ENCODE measurements around the gene YY1.
A peak's percentile ranks its signal among the peaks of the same experiment; 100 is the strongest.

The YY1 gene

GRCh38 chr14:100237735-100238418 lies 1.1 kb upstream of the YY1 start:
- Histone ChIP-seq H3K9ac (ENCODE audit: low read depth, low read length, poor library complexity, severe bottlenecking) (peak overlapping the region; percentile 99), H2AFZ (ENCODE audit: low read length) (no peak overlapping the region; the same call in 1 of the 2 replicates), H4K20me1 (ENCODE audit: insufficient read depth, low read length, poor library complexity, severe bottlenecking) (peaks cover 79% of the 10 kb centered on the region), H3K79me2 (ENCODE audit: insufficient read depth, low read length) (peaks cover 89% of the 10 kb centered on the region), H3K36me3 (ENCODE audit: insufficient read depth, low read length) (peaks cover 3% of the 10 kb centered on the region; the same call in 1 of the 2 replicates), H3K27me3 (ENCODE audit: insufficient read depth, low read length, poor library complexity, severe bottlenecking) (peaks cover 10% of the 10 kb centered on the region), H3K4me1 (ENCODE audit: insufficient read depth, low read length, poor library complexity, severe bottlenecking) (peaks cover 57% of the 10 kb centered on the region), H3K9me3 (ENCODE audit: insufficient read depth, low read depth, low read length) (no peaks in the 10 kb centered on the region), H3K9me2 (replicated peaks; ENCODE audit: low read depth, low read length) (no peaks in the 10 kb centered on the region), H3K4me3 (ENCODE audit: low read length, poor library complexity, severe bottlenecking) (peak overlapping the region; percentile 100), H3F3A (ENCODE audit: low read depth) (peaks cover 12% of the 10 kb centered on the region), H3K4me2 (ENCODE audit: low read depth, low read length, poor library complexity, severe bottlenecking) (peak overlapping the region; percentile 92)
- TF ChIP-seq CTCF (conservative IDR thresholded peaks at IDR 0.05; ENCODE audit: low read length) (no peak), EZH2phosphoT487 (IDR thresholded peaks at IDR 0.05; ENCODE audit: borderline replicate concordance) (no peak)

- no peak for TF ChIP-seq CTCF (conservative IDR thresholded peaks at IDR 0.05; ENCODE audit: low read length)
- TF ChIP-seq EZH2phosphoT487 (IDR thresholded peaks at IDR 0.05; ENCODE audit: borderline replicate concordance), result no peak
These were observed 381 bp downstream of the YY1 start for GRCh38 chr14:100239211-100239839.

GRCh38 chr14:100239840-100240667 lies 1.1 kb downstream of the YY1 start:
- Histone ChIP-seq H3K9me2 (replicated peaks; ENCODE audit: low read depth, low read length) (no peaks in the 10 kb centered on the region), H3K4me3 (ENCODE audit: low read length, poor library complexity, severe bottlenecking) (peak overlapping the region; percentile 100), H2AFZ (ENCODE audit: low read length) (no peak overlapping the region), H3K79me2 (ENCODE audit: insufficient read depth, low read length) (peaks cover 89% of the 10 kb centered on the region), H3K36me3 (ENCODE audit: insufficient read depth, low read length) (peaks cover 6% of the 10 kb centered on the region; the same call in 1 of the 2 replicates), H3F3A (ENCODE audit: low read depth) (peaks cover 12% of the 10 kb centered on the region), H3K4me1 (ENCODE audit: insufficient read depth, low read length, poor library complexity, severe bottlenecking) (peaks cover 54% of the 10 kb centered on the region), H4K20me1 (ENCODE audit: insufficient read depth, low read length, poor library complexity, severe bottlenecking) (peaks cover 77% of the 10 kb centered on the region), H3K9ac (ENCODE audit: low read depth, low read length, poor library complexity, severe bottlenecking) (peak overlapping the region; percentile 96), H3K9me3 (ENCODE audit: insufficient read depth, low read depth, low read length) (no peaks in the 10 kb centered on the region), H3K4me2 (ENCODE audit: low read depth, low read length, poor library complexity, severe bottlenecking) (peak overlapping the region; percentile 100), H3K27me3 (ENCODE audit: insufficient read depth, low read length, poor library complexity, severe bottlenecking) (peaks cover 10% of the 10 kb centered on the region)
- TF ChIP-seq EZH2phosphoT487 (IDR thresholded peaks at IDR 0.05; ENCODE audit: borderline replicate concordance), result no peak
- peak; percentile 52 for TF ChIP-seq CTCF (conservative IDR thresholded peaks at IDR 0.05; ENCODE audit: low read length)

More at GRCh38 chr14:100239211-100239839, 381 bp downstream of the YY1 start:
- H3K9ac ChIP-seq (ENCODE audit: low read depth, low read length, poor library complexity, severe bottlenecking), result peak overlapping the region; percentile 96
- H3K9me2 ChIP-seq (replicated peaks; ENCODE audit: low read depth, low read length), result no peaks in the 10 kb centered on the region
- H3K27me3 ChIP-seq (ENCODE audit: insufficient read depth, low read length, poor library complexity, severe bottlenecking), result peaks cover 10% of the 10 kb centered on the region
- peaks cover 80% of the 10 kb centered on the region for H4K20me1 ChIP-seq (ENCODE audit: insufficient read depth, low read length, poor library complexity, severe bottlenecking)
- H3F3A ChIP-seq (ENCODE audit: low read depth), result peaks cover 12% of the 10 kb centered on the region
- peak overlapping the region; percentile 46 for H3K4me2 ChIP-seq (ENCODE audit: low read depth, low read length, poor library complexity, severe bottlenecking)
- peaks cover 61% of the 10 kb centered on the region for H3K4me1 ChIP-seq (ENCODE audit: insufficient read depth, low read length, poor library complexity, severe bottlenecking)
- H3K79me2 ChIP-seq (ENCODE audit: insufficient read depth, low read length), result peaks cover 89% of the 10 kb centered on the region
- peaks cover 6% of the 10 kb centered on the region; the same call in 1 of the 2 replicates for H3K36me3 ChIP-seq (ENCODE audit: insufficient read depth, low read length)
- H2AFZ ChIP-seq (ENCODE audit: low read length), result no peak overlapping the region
- no peaks in the 10 kb centered on the region for H3K9me3 ChIP-seq (ENCODE audit: insufficient read depth, low read depth, low read length)
- peak overlapping the region; percentile 100 for H3K4me3 ChIP-seq (ENCODE audit: low read length, poor library complexity, severe bottlenecking)

Measured in Loucy (cell line).